Right lobe of liver (tissue), 4 donors: ENCODE measurements around the gene GAN.
"Not testable (repeated sequence)": the region's sequence is repeated elsewhere in the genome, so short reads cannot be mapped to it uniquely, and the experiment has no call there.

Experiments
- CTCF ChIP-seq, 4 donors: fragments of 200-600 bp in 3 of 4; fragments of 450-650 bp in 1 of 4; IDR thresholded peaks; one replicate each; pipeline versions ENCODE4 v1.5.1 to v1.8.0; 2016 to 2022; ENCODE audit warnings: antibody characterized with exemption in 4 of 4, mild to moderate bottlenecking in 2 of 4
- POLR2A ChIP-seq: fragments of 450-650 bp; IDR thresholded peaks from one replicate; pipeline ENCODE4 v1.6.1; 2017; ENCODE audit warnings: antibody characterized with exemption, mild to moderate bottlenecking
- donor health status: DM: no; HTN: no; CAD: no.
- donor health status: DM: no; HTN: no; CAD: no.
- donor health status: DM: no; HTN: yes; CAD: no.

GRCh38 chr16:81405002-81405401 is 90.2 kb downstream of the GAN start:
- not testable (repeated sequence) for TF ChIP-seq CTCF (IDR thresholded peaks at IDR 0.05); POLR2A
